ENCODE results near the gene MBNL1. TPM values are rescaled to one million over a fixed set of nuclear protein-coding genes. Genes with fewer than 3 reads are reported as not detected.

MBNL1 gene
- polyA plus RNA-seq, 1 experiment = 203 TPM

DNA sequence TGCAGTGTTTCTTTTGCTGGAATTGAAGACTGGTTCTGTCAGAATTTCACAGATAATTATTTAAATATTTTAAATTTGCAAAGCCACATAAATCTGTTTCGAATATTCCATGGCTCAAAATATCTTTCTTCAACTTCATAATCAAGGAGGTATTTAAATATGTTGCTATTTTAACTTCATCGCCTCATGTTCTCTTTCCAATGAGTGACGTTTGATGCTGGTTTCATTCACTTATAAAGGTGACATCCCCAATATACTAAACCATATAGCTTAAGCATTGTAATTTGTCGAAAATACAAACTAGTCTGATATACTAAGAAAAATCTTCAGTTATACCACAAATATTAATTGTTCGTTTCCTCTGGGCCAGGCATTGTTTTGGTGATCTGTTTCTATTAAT is 22.5 kb downstream of the MBNL1 start:
- no peaks in the 10 kb centered on the region; the same call in 1 of the 2 replicates for H3K36me3 ChIP-seq (ENCODE audit: control insufficient read depth, insufficient read depth, low read length)
- ChIA-PET CTCF (no interaction called here), POLR2A (no interaction called here)
- no peaks in the 10 kb centered on the region for H3K27me3 ChIP-seq (ENCODE audit: control insufficient read depth, insufficient read depth, low read length)
- TF ChIP-seq CTCF (IDR thresholded peaks at IDR 0.05; ENCODE audit: insufficient read depth, low read depth, low read length) = no peak
- no peak overlapping the region for H3K4me3 ChIP-seq (ENCODE audit: low read depth, low read length)
- DNase-seq (ENCODE audit: low read depth) = no peak

GRCh38 chr3:152291649-152292066 is 22.9 kb downstream of the MBNL1 start:
- POLR2A ChIA-PET = no interaction called here

DNA sequence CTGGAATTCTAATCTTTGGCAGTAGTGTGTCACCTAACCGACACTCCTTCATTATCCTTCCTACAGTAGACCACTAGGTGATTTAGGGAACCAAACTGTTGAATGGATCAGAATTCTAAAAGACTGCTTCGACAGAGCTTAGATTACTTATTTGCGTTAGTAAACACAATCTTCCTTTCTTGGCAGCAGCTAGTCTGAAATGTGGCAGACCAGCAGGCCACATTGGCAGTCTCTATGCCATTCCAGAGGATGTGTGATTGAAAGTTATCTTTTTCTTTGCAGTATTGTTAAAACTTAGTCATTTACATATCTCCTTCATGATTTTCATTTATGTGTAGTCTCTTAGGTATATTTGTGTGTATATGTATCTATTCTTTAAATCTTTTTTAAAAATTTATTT is 23.6 kb downstream of the MBNL1 start:
- no peak for DNase-seq (ENCODE audit: low read depth)
- H3K36me3 ChIP-seq (ENCODE audit: control insufficient read depth, insufficient read depth, low read length) = no peaks in the 10 kb centered on the region; the same call in 1 of the 2 replicates
- POLR2A ChIA-PET = no interaction called here
- TF ChIP-seq CTCF (IDR thresholded peaks at IDR 0.05; ENCODE audit: insufficient read depth, low read depth, low read length) = no peak
- no peaks in the 10 kb centered on the region for H3K27me3 ChIP-seq (ENCODE audit: control insufficient read depth, insufficient read depth, low read length)
- H3K4me3 ChIP-seq (ENCODE audit: low read depth, low read length) = no peak overlapping the region
- CTCF ChIA-PET = no interaction called here

More at GRCh38 chr3:152291649-152292066, 22.9 kb downstream of the MBNL1 start:
- no peak for DNase-seq (ENCODE audit: low read depth)
- H3K27me3 ChIP-seq (ENCODE audit: control insufficient read depth, insufficient read depth, low read length) = no peaks in the 10 kb centered on the region
- no peak for TF ChIP-seq CTCF (IDR thresholded peaks at IDR 0.05; ENCODE audit: insufficient read depth, low read depth, low read length)
- no peaks in the 10 kb centered on the region; the same call in 1 of the 2 replicates for H3K36me3 ChIP-seq (ENCODE audit: control insufficient read depth, insufficient read depth, low read length)
- CTCF ChIA-PET = interaction anchor here (0.5 kb wide), 1 partner anchor 90 kb away, joined by 3 read pairs; no protein-coding TSS in a partner anchor
- no peak overlapping the region for H3K4me3 ChIP-seq (ENCODE audit: low read depth, low read length)

GRCh38 chr3:152293347-152294006 is 24.7 kb downstream of the MBNL1 start:
- Histone ChIP-seq H3K4me3 (ENCODE audit: low read depth, low read length) (no peak overlapping the region), H3K27me3 (ENCODE audit: control insufficient read depth, insufficient read depth, low read length) (no peaks in the 10 kb centered on the region), H3K36me3 (ENCODE audit: control insufficient read depth, insufficient read depth, low read length) (no peaks in the 10 kb centered on the region; the same call in 1 of the 2 replicates)
- ChIA-PET CTCF (no interaction called here), POLR2A (no interaction called here)
- DNase-seq (ENCODE audit: low read depth) = no peak
- TF ChIP-seq CTCF (IDR thresholded peaks at IDR 0.05; ENCODE audit: insufficient read depth, low read depth, low read length) = no peak

GRCh38 chr3:152295344-152295743 is 26.6 kb downstream of the MBNL1 start:
- no peak overlapping the region for H3K4me3 ChIP-seq (ENCODE audit: low read depth, low read length)
- no peaks in the 10 kb centered on the region; the same call in 1 of the 2 replicates for H3K36me3 ChIP-seq (ENCODE audit: control insufficient read depth, insufficient read depth, low read length)
- CTCF ChIA-PET = no interaction called here
- no peak for DNase-seq (ENCODE audit: low read depth)
- no peak for TF ChIP-seq CTCF (IDR thresholded peaks at IDR 0.05; ENCODE audit: insufficient read depth, low read depth, low read length)
- POLR2A ChIA-PET = no interaction called here
- H3K27me3 ChIP-seq (ENCODE audit: control insufficient read depth, insufficient read depth, low read length) = no peaks in the 10 kb centered on the region

Data from BJ (cell line).